NCI-H345 treated with DMSO at 0.1 percent for 48 hours (cell line): ENCODE data around the gene FTHL17.
A peak's percentile ranks its signal among the peaks of the same experiment; 100 is the strongest.

ENCODE experiments used
- DNase-seq: peaks from one replicate; lab custom pipeline; 2025; ENCODE audit not compliant: unreplicated experiment; lab: John Stamatoyannopoulos, UW

The FTHL17 gene

GRCh38 chrX:31038575-31039326, 33.1 kb downstream of the FTHL17 start:
- DNase-seq: peak; percentile 12

GRCh38 chrX:31036895-31037294, 34.9 kb downstream of the FTHL17 start:
- no peak for DNase-seq

- DNase-seq: no peak
These were observed 44.5 kb downstream of the FTHL17 start for GRCh38 chrX:31027351-31027750.

GRCh38 chrX:31024866-31025265, 47.0 kb downstream of the FTHL17 start:
- no peak for DNase-seq

GRCh38 chrX:31021537-31021936, 50.3 kb downstream of the FTHL17 start:
- no peak for DNase-seq
